ENCODE data around the gene P2RY8. TPM values are rescaled to one million over a fixed set of nuclear protein-coding genes. Genes with fewer than 3 reads are reported as not detected.

Gene P2RY8
- total RNA-seq, 2 experiments from 2014 or later, result 27.5 to 28.3 TPM

DNA sequence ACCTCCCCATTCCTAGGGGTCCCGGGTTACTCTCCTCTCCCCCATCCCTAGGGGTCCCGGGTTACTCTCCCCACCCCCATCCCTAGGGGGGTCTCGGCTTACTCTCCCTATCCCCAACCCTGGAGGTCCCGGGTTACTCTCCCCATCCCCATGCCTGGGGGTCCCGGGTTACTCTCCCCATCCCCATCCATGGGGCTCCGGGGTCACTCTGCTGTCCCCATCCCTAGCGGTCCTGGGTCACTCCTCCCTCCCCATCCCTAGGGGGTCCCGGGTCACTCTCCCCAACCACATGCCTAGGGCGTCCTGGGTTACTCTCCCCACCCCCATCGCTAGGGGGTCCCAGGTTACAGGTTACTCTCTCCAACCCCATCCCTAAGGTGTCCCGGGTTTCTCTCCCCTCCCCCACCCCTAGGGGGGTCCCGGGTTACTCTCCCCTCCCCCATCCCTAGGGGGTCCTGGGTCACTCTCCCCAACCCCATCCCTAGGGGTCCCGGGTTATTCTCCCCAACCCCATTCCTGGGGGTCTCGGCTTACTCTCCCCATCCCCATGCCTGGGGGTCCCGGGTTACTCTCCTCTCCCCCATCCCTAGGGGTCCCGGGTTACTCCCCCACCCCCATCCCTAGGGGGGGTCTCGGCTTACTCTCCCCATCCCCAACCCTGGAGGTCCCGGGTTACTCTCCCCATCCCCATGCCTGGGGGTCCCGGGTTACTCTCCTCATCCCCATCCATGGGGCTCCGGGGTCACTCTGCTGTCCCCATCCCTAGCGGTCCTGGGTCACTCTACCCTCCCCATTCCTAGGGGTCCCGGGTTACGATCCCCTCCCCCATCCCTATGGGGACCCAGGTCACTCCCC is 85.1 kb downstream of the P2RY8 start:
- ChIA-PET POLR2A (no interaction called here), CTCF (no interaction called here)
- H3K9me3 Mint-ChIP-seq, result peaks cover 31% of the 10 kb centered on the region
- H3K36me3 Mint-ChIP-seq (ENCODE audit: low read depth), result peaks cover 33% of the 10 kb centered on the region
- H3K27ac Mint-ChIP-seq, result peak overlapping the region; percentile 93
- H3K27me3 Mint-ChIP-seq, result no peaks in the 10 kb centered on the region
- DNase-seq, result no peak
- peak overlapping the region; percentile 84 for H3K4me3 Mint-ChIP-seq
- ATAC-seq, result no peak
- TF ChIP-seq, protein P1, sequence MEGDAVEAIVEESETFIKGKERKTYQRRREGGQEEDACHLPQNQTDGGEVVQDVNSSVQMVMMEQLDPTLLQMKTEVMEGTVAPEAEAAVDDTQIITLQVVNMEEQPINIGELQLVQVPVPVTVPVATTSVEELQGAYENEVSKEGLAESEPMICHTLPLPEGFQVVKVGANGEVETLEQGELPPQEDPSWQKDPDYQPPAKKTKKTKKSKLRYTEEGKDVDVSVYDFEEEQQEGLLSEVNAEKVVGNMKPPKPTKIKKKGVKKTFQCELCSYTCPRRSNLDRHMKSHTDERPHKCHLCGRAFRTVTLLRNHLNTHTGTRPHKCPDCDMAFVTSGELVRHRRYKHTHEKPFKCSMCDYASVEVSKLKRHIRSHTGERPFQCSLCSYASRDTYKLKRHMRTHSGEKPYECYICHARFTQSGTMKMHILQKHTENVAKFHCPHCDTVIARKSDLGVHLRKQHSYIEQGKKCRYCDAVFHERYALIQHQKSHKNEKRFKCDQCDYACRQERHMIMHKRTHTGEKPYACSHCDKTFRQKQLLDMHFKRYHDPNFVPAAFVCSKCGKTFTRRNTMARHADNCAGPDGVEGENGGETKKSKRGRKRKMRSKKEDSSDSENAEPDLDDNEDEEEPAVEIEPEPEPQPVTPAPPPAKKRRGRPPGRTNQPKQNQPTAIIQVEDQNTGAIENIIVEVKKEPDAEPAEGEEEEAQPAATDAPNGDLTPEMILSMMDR (IDR thresholded peaks at IDR 0.05), result no peak
- peaks cover 39% of the 10 kb centered on the region for H3K4me1 Mint-ChIP-seq (ENCODE audit: low read depth)
- intact Hi-C loops (cut with micrococcal nuclease), result loop anchor here (5.0 to 10.0 kb wide), 2 partner anchors 210 to 733 kb away; no protein-coding TSS in a partner anchor

DNA sequence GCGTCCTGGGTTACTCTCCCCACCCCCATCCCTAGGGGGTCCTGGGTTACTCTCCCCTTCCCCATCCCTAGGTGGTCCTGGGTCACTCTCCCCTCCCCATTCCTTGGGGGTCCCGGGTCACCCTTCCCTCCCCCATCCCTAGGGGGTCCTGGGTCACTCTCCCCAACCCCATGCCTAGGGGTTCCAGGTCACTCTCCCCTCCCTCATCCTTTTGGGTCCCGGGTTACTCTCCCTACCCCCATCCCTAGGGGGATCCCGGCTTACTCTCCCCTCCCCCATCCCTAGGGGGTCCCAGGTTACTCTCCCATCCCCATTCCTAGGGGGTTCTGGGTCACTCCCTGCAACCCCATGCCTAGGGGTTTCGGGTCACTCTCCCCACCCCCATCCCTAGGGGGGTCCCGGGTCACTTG is 85.7 kb downstream of the P2RY8 start:
- intact Hi-C loops (cut with micrococcal nuclease), result loop anchor here (5.0 to 10.0 kb wide), 2 partner anchors 211 to 734 kb away; no protein-coding TSS in a partner anchor
- Mint-ChIP-seq H3K27me3 (no peaks in the 10 kb centered on the region), H3K4me3 (peak overlapping the region; percentile 84), H3K4me1 (ENCODE audit: low read depth) (peaks cover 39% of the 10 kb centered on the region), H3K27ac (no peak overlapping the region), H3K36me3 (ENCODE audit: low read depth) (peaks cover 36% of the 10 kb centered on the region), H3K9me3 (peaks cover 31% of the 10 kb centered on the region)
- POLR2A ChIA-PET, result no interaction called here
- ATAC-seq (no peak), DNase-seq (no peak)
- CTCF ChIA-PET, result no interaction called here
- TF ChIP-seq, protein P1 (IDR thresholded peaks at IDR 0.05), result no peak

DNA sequence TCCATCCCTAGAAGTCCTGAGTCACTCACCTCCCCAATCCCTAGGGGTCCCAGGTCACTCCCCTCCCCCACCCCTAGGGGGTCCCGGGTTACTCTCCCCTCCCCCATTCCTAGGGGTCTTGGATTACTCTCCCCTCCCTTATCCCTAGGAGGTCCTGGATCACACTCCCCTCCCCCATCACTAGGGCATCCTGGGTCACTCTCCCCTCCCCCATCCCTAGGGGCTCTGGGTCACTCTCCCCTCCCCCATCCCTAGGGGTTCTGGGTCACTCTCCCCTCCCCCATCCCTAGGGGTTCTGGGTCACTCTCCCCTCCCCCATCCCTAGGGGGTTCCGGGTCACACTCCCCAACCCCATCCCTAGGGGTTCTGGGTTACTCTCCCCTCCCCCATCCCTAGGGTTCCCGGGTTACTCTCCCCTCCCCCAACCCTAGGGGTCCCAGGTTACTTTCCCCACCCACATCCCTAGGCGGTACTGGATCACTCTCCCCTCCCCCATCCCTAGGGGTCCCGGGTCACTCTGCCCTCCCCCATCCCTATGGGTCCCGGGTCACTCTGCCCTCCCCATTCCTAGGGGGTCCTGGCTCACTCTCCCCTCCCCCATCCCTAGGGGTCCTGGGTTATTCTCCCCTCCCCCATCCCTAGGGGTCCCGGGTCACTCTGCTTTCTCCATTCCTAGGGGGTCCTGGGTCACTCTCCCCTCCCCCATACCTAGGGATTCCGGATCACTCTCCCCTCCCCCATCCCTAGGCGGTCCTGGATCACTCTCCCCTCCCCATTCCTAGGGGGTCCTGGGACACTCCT is 86.4 kb downstream of the P2RY8 start:
- CTCF ChIA-PET, result no interaction called here
- intact Hi-C loops (cut with micrococcal nuclease), result loop anchor here (5.0 to 10.0 kb wide), 2 partner anchors 212 to 734 kb away; no protein-coding TSS in a partner anchor
- no peak for ATAC-seq
- no peaks in the 10 kb centered on the region for H3K27me3 Mint-ChIP-seq
- peaks cover 41% of the 10 kb centered on the region for H3K36me3 Mint-ChIP-seq (ENCODE audit: low read depth)
- peaks cover 35% of the 10 kb centered on the region for H3K4me1 Mint-ChIP-seq (ENCODE audit: low read depth)
- H3K27ac Mint-ChIP-seq, result no peak overlapping the region
- H3K4me3 Mint-ChIP-seq, result peak overlapping the region; percentile 17
- POLR2A ChIA-PET, result no interaction called here
- TF ChIP-seq, protein P1 (IDR thresholded peaks at IDR 0.05), result no peak
- DNase-seq, result no peak
- H3K9me3 Mint-ChIP-seq, result peaks cover 31% of the 10 kb centered on the region

DNA sequence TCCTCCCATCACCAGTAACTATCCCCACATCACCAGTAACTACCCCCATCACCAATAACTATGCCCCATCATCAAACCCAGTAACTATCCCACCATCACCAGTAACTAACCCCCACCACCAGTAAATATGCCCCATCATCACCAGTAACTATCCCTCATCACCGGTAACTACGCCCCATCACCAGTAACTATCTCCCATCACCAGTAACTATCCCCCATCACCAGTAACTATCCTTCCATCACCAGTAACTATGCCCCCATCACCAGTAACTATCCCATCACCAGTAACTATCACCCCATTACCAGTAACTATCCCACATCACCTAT is 87.2 kb downstream of the P2RY8 start:
- TF ChIP-seq, protein P1 (IDR thresholded peaks at IDR 0.05), result no peak
- no peak for ATAC-seq
- Mint-ChIP-seq H3K4me3 (peak overlapping the region; percentile 17), H3K36me3 (ENCODE audit: low read depth) (peaks cover 46% of the 10 kb centered on the region), H3K27me3 (no peaks in the 10 kb centered on the region), H3K9me3 (peaks cover 35% of the 10 kb centered on the region), H3K27ac (no peak overlapping the region), H3K4me1 (ENCODE audit: low read depth) (peaks cover 33% of the 10 kb centered on the region)
- CTCF ChIA-PET, result no interaction called here
- DNase-seq, result no peak
- intact Hi-C loops (cut with micrococcal nuclease), result loop anchor here (5.0 to 10.0 kb wide), 2 partner anchors 213 to 735 kb away; no protein-coding TSS in a partner anchor
- POLR2A ChIA-PET, result no interaction called here

All from activated CD8-positive, alpha-beta T cell treated with anti-CD3 and anti-CD28 coated beads for 36 hours (primary cell).